ENCODE measurements around the gene PCGF6. TPM values are rescaled to one million over a fixed set of nuclear protein-coding genes. Genes with fewer than 3 reads are reported as not detected.

Gene PCGF6
- total RNA-seq, 1 donor from 2014 or later, result 5.4 TPM

GRCh38 chr10:103316087-103316486, 34.9 kb downstream of the PCGF6 start:
- Histone ChIP-seq H3K4me1 (no peaks in the 10 kb centered on the region), H3K9me3 (replicated peaks) (no peaks in the 10 kb centered on the region), H3K36me3 (peaks cover 64% of the 10 kb centered on the region), H3K4me3 (no peak overlapping the region), H3K27me3 (ENCODE audit: low read depth) (no peaks in the 10 kb centered on the region), H3K27ac (replicated peaks) (no peak overlapping the region)
- TF ChIP-seq CTCF (IDR thresholded peaks at IDR 0.05; ENCODE audit: borderline replicate concordance), result no peak
- no peak for DNase-seq
- intact Hi-C loops (cut with micrococcal nuclease), result no loop called here

- Histone ChIP-seq H3K27me3 (ENCODE audit: low read depth) (no peaks in the 10 kb centered on the region), H3K9me3 (replicated peaks) (no peaks in the 10 kb centered on the region), H3K36me3 (peaks cover 94% of the 10 kb centered on the region), H3K4me1 (no peaks in the 10 kb centered on the region), H3K27ac (replicated peaks) (no peak overlapping the region), H3K4me3 (no peak overlapping the region)
- intact Hi-C loops (cut with micrococcal nuclease), result no loop called here
- no peak for DNase-seq
- no peak for TF ChIP-seq CTCF (IDR thresholded peaks at IDR 0.05; ENCODE audit: borderline replicate concordance)
These were observed 40.7 kb downstream of the PCGF6 start for GRCh38 chr10:103310197-103310596.

GRCh38 chr10:103307594-103307993, 43.3 kb downstream of the PCGF6 start:
- TF ChIP-seq CTCF (IDR thresholded peaks at IDR 0.05; ENCODE audit: borderline replicate concordance), result no peak
- H3K36me3 ChIP-seq, result peaks cover 97% of the 10 kb centered on the region
- intact Hi-C loops (cut with micrococcal nuclease), result no loop called here
- H3K9me3 ChIP-seq (replicated peaks), result no peaks in the 10 kb centered on the region
- H3K4me3 ChIP-seq, result no peak overlapping the region
- DNase-seq, result no peak
- H3K27ac ChIP-seq (replicated peaks), result no peak overlapping the region
- no peaks in the 10 kb centered on the region for H3K27me3 ChIP-seq (ENCODE audit: low read depth)
- no peaks in the 10 kb centered on the region for H3K4me1 ChIP-seq

GRCh38 chr10:103295374-103296015, 55.4 kb downstream of the PCGF6 start:
- intact Hi-C loops (cut with micrococcal nuclease), result no loop called here
- no peak overlapping the region for H3K4me3 ChIP-seq
- H3K27ac ChIP-seq (replicated peaks), result no peak overlapping the region
- no peaks in the 10 kb centered on the region for H3K9me3 ChIP-seq (replicated peaks)
- peaks cover 2% of the 10 kb centered on the region for H3K36me3 ChIP-seq
- H3K27me3 ChIP-seq (ENCODE audit: low read depth), result peaks cover 21% of the 10 kb centered on the region
- DNase-seq, result no peak
- no peaks in the 10 kb centered on the region for H3K4me1 ChIP-seq
- no peak for TF ChIP-seq CTCF (IDR thresholded peaks at IDR 0.05; ENCODE audit: borderline replicate concordance)

GRCh38 chr10:103291588-103291987, 59.4 kb downstream of the PCGF6 start:
- Histone ChIP-seq H3K27ac (replicated peaks) (no peak overlapping the region), H3K36me3 (no peaks in the 10 kb centered on the region), H3K9me3 (replicated peaks) (no peaks in the 10 kb centered on the region), H3K27me3 (ENCODE audit: low read depth) (peaks cover 60% of the 10 kb centered on the region), H3K4me1 (no peaks in the 10 kb centered on the region), H3K4me3 (no peak overlapping the region)
- TF ChIP-seq CTCF (IDR thresholded peaks at IDR 0.05; ENCODE audit: borderline replicate concordance), result no peak
- intact Hi-C loops (cut with micrococcal nuclease), result no loop called here
- DNase-seq, result no peak

All from left ventricle myocardium inferior (tissue), 1 donor.